Jurkat, Clone E6-1 (cell line): ENCODE data around the gene EIF3J.

ENCODE experiments used
- DNase-seq: peaks from one replicate; pipeline ENCODE4 v3.0.0-alpha.2; 2011; ENCODE audit warnings: low read depth, low spot score
- H3K4me3 ChIP-seq: 2 replicates; pipeline ENCODE4 v1.5.1; 2011; ENCODE audit warnings: mild to moderate bottlenecking, low read length, control low read depth, moderate library complexity

EIF3J gene

GRCh38 chr15:44584162-44584749 lies 47.3 kb downstream of the EIF3J start:
- peak; percentile 53 for DNase-seq
- no peak overlapping the region for H3K4me3 ChIP-seq

GRCh38 chr15:44585633-44586032 lies 48.7 kb downstream of the EIF3J start:
- no peak overlapping the region for H3K4me3 ChIP-seq

GRCh38 chr15:44588541-44588940 lies 51.6 kb downstream of the EIF3J start:
- no peak overlapping the region for H3K4me3 ChIP-seq
- DNase-seq: no peak

More at GRCh38 chr15:44585633-44586032, 48.7 kb downstream of the EIF3J start:
- DNase-seq: no peak

- DNase-seq: no peak
- no peak overlapping the region for H3K4me3 ChIP-seq
Measured at GRCh38 chr15:44591326-44591725, 54.4 kb downstream of the EIF3J start.

GRCh38 chr15:44593042-44593736 lies 56.2 kb downstream of the EIF3J start:
- no peak for DNase-seq
- no peak overlapping the region for H3K4me3 ChIP-seq

GRCh38 chr15:44595246-44595645 lies 58.3 kb downstream of the EIF3J start:
- no peak overlapping the region for H3K4me3 ChIP-seq
- no peak for DNase-seq

- no peak overlapping the region for H3K4me3 ChIP-seq
- DNase-seq: no peak
Measured at GRCh38 chr15:44595656-44596510, 58.9 kb downstream of the EIF3J start.

- no peak overlapping the region for H3K4me3 ChIP-seq
- DNase-seq: no peak
Measured at GRCh38 chr15:44596511-44597010, 59.6 kb downstream of the EIF3J start.

- no peak for DNase-seq
- H3K4me3 ChIP-seq: no peak overlapping the region
Measured at GRCh38 chr15:44598066-44598465, 61.1 kb downstream of the EIF3J start.

- H3K4me3 ChIP-seq: no peak overlapping the region
- DNase-seq: no peak
Measured at GRCh38 chr15:44598892-44599291, 61.9 kb downstream of the EIF3J start.

- no peak for DNase-seq
- no peak overlapping the region for H3K4me3 ChIP-seq
Measured at GRCh38 chr15:44603126-44603525, 66.2 kb downstream of the EIF3J start.

GRCh38 chr15:44606740-44607139 lies 69.8 kb downstream of the EIF3J start:
- DNase-seq: no peak
- H3K4me3 ChIP-seq: no peak overlapping the region
